ENCODE results near the gene POLR2A.

DNA sequence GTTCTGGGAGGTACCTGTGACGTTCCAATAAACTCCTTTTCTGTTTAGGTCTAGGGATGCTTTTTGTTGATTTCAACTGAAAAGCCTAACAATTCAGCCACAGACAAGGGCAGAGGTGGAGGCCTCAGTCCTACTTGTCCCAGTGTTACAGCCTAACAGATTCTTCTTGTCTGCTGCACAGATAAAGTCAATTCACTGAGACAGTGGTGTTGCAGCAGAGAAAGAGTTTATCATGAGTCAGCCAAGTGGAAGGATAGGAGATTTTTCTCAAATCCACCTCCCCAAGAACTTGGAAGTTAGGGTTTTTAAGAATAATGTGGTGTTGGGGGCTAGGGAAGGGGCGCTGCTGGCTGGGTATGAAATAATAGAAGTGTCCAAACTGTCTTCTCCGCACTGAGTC, 53.9 kb downstream of the POLR2A start:
- TF ChIP-seq, protein P1, sequence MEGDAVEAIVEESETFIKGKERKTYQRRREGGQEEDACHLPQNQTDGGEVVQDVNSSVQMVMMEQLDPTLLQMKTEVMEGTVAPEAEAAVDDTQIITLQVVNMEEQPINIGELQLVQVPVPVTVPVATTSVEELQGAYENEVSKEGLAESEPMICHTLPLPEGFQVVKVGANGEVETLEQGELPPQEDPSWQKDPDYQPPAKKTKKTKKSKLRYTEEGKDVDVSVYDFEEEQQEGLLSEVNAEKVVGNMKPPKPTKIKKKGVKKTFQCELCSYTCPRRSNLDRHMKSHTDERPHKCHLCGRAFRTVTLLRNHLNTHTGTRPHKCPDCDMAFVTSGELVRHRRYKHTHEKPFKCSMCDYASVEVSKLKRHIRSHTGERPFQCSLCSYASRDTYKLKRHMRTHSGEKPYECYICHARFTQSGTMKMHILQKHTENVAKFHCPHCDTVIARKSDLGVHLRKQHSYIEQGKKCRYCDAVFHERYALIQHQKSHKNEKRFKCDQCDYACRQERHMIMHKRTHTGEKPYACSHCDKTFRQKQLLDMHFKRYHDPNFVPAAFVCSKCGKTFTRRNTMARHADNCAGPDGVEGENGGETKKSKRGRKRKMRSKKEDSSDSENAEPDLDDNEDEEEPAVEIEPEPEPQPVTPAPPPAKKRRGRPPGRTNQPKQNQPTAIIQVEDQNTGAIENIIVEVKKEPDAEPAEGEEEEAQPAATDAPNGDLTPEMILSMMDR (IDR thresholded peaks at IDR 0.05) = no peak
- TF ChIP-seq EP300 (IDR thresholded peaks at IDR 0.05) (no peak), POLR2A (IDR thresholded peaks at IDR 0.05) (no peak)

All from stomach (tissue), 4 donors.